Measurements from ENCODE around the gene PHF3.

DNA sequence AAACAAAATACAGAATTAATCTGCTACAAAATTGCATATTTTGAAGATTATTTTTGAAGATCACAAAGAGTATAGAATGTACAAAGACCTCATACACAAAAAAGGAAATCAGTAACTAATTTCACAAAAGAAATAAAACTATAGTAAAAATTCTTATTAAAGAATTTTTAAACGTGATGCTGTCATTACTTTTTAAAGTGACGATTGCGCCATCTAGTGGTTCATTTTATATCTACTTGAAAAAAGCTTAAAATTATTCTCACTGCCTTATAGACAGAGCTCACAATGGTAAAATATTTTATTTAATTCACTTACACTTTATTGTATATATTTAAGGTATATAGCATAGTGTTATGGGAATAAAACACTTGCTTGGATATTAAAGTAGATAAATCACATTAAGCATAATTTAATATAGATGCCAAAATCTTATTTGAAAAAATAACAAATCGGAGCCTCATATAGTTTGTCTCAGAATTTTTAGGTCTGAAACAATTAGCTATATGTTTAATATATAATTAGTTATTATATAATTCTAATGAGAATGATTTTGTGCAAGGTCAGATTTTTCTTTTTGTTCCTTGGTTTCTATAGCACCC lies 128.8 kb downstream of the PHF3 start:
- no peak; the same call in 1 of the 2 replicates for TF ChIP-seq CTCF (IDR thresholded peaks at IDR 0.05)
- TF ChIP-seq, protein P1, sequence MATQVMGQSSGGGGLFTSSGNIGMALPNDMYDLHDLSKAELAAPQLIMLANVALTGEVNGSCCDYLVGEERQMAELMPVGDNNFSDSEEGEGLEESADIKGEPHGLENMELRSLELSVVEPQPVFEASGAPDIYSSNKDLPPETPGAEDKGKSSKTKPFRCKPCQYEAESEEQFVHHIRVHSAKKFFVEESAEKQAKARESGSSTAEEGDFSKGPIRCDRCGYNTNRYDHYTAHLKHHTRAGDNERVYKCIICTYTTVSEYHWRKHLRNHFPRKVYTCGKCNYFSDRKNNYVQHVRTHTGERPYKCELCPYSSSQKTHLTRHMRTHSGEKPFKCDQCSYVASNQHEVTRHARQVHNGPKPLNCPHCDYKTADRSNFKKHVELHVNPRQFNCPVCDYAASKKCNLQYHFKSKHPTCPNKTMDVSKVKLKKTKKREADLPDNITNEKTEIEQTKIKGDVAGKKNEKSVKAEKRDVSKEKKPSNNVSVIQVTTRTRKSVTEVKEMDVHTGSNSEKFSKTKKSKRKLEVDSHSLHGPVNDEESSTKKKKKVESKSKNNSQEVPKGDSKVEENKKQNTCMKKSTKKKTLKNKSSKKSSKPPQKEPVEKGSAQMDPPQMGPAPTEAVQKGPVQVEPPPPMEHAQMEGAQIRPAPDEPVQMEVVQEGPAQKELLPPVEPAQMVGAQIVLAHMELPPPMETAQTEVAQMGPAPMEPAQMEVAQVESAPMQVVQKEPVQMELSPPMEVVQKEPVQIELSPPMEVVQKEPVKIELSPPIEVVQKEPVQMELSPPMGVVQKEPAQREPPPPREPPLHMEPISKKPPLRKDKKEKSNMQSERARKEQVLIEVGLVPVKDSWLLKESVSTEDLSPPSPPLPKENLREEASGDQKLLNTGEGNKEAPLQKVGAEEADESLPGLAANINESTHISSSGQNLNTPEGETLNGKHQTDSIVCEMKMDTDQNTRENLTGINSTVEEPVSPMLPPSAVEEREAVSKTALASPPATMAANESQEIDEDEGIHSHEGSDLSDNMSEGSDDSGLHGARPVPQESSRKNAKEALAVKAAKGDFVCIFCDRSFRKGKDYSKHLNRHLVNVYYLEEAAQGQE (IDR thresholded peaks at IDR 0.05; ENCODE audit: insufficient read depth in 1 of 2, low read depth in 2 of 2, low read length in 1 of 2): no peak
- no peak for TF ChIP-seq SIN3A (IDR thresholded peaks at IDR 0.05; ENCODE audit: borderline replicate concordance, insufficient read depth, low read depth, low read length)
